Muscle of leg (tissue), 11 donors: Measurements from ENCODE around the gene TRMU. TPM values are rescaled to one million over a fixed set of nuclear protein-coding genes. Genes with fewer than 3 reads are reported as not detected.
A peak's percentile ranks its signal among the peaks of the same experiment; 100 is the strongest.

Experiments
- DNase-seq: peaks from one replicate; pipeline ENCODE4 v3.0.0; 2013
- H3K27ac ChIP-seq: one replicate; pipeline ENCODE4 v1.5.1; 2013; ENCODE audit warnings: mild to moderate bottlenecking, low read length, control low read depth
- H3K27me3 ChIP-seq: one replicate; pipeline ENCODE4 v1.6.1; 2013; ENCODE audit warnings: low read length; ENCODE audit not compliant: control insufficient read depth, insufficient read depth
- H3K36me3 ChIP-seq: one replicate; pipeline ENCODE4 v1.6.1; 2013; ENCODE audit warnings: low read length; ENCODE audit not compliant: control insufficient read depth, insufficient read depth
- H3K4me1 ChIP-seq: one replicate; pipeline ENCODE4 v1.6.1; 2013; ENCODE audit warnings: low read length; ENCODE audit not compliant: control insufficient read depth, insufficient read depth
- H3K4me3 ChIP-seq: one replicate; pipeline ENCODE4 v1.5.1; 2013; ENCODE audit warnings: low read length, control low read depth
- H3K9me3 ChIP-seq: replicated peaks from 2 replicates; pipeline ENCODE4 v1.6.1; 2013; ENCODE audit warnings: low read depth, low read length; ENCODE audit not compliant: control insufficient read depth
- WGBS: methylation state at CpG from one replicate; pipeline ENCODE4 v1.1.5; 2013; ENCODE audit warnings: missing lambda C conversion rate; ENCODE audit not compliant: insufficient coverage; 5-methylcytosine and 5-hydroxymethylcytosine counted together
- polyA plus RNA-seq, 8 donors: library from polyadenylated mRNA; unstranded; fragments of 120-200 nt; gene quantifications; one replicate each; pipeline versions ENCODE4 v1.2.1 to v1.2.3, GENCODE V29; 2013; ENCODE audit warnings: inconsistent platforms in 1 of 8, low replicate concordance in 1 of 8; ENCODE audit not compliant: insufficient read length in 8 of 8, insufficient read depth in 1 of 8
- total RNA-seq: library from RNA; stranded (reverse); fragments of 120-200 nt; gene quantifications from one replicate; pipeline ENCODE4 v1.2.4, GENCODE V29; 2013

Gene TRMU
- total and polyA plus RNA-seq, 9 donors = 28.2 to 37.7 (median 30.1) TPM

DNA sequence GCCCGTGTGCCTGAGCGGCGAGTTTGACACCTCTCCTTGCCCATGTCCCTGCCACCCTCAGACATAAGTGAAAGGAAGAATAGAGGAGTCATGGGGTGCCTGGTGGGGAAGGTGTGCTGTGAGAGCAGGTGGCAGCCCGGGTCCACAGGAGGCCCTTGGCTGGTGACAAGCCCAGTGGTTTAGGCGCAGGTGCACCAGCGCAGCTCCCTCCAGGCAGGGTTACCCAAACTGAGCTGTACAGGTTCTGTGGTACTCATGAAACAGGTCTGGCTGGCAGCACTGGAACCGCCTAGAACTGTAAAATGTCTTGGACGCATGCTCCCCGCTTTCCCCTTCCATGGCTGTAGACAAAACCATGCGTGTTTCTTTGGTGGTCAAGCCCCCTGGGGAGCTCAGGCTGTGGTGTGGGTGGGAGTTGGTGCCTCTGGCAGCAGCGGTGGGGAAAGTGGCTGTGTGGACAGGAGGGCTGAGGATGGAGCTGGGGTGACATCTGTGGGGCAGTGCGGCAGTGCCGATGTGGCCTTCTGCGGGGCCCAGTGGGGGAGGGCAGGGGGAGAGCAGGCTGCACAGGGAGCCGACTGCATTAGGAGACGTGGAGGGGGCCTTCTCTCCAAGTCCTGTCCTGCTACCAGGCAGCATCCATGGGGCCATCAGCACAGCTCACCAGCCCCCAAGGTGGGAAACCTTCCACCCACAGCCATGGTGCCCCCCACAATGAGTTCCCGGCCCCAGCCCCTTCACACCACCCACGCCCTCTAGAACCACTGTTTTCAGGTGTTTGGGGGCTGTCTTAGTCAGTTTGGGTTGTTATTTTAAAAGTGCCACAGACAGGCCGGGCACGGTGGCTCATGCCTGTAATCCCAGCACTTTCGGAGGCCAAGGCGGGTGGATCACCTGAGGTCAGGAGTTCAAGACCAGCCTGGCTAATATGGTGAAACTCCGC, 44.4 kb upstream of the TRMU start:
- Histone ChIP-seq H3K27me3 (no peaks in the 10 kb centered on the region), H3K27ac (no peak overlapping the region), H3K4me1 (peaks cover 17% of the 10 kb centered on the region), H3K36me3 (peaks cover 64% of the 10 kb centered on the region), H3K4me3 (no peak overlapping the region), H3K9me3 (no peaks in the 10 kb centered on the region)
- DNase-seq = no peak
- 95% methylated on average over 12 of the region's 23 CpGs for WGBS

DNA sequence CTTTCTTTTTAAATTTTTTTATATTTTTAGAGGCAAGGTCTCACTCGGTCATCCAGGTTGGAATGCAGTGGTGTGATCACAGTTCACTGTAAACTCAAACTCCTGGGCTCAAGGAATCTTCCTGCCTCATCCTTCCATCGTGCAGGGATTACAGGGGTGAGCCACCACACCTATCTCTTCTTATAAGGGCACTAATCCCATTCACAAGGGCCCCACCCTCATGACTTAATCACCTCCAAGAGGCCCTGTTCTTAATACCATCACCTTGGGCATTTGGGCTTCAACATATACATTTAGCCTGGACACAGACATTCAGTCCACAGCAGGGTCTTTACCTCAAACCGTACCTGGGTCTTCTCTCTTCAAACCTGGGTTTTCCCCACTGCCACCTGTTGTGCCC, 43.3 kb upstream of the TRMU start:
- H3K27me3 ChIP-seq = no peaks in the 10 kb centered on the region
- H3K4me3 ChIP-seq = no peak overlapping the region
- no peak overlapping the region for H3K27ac ChIP-seq
- H3K4me1 ChIP-seq = peaks cover 21% of the 10 kb centered on the region
- H3K36me3 ChIP-seq = peaks cover 54% of the 10 kb centered on the region
- no peak for DNase-seq
- no peaks in the 10 kb centered on the region for H3K9me3 ChIP-seq
- 93% methylated on average over 3 of the region's 3 CpGs for WGBS

DNA sequence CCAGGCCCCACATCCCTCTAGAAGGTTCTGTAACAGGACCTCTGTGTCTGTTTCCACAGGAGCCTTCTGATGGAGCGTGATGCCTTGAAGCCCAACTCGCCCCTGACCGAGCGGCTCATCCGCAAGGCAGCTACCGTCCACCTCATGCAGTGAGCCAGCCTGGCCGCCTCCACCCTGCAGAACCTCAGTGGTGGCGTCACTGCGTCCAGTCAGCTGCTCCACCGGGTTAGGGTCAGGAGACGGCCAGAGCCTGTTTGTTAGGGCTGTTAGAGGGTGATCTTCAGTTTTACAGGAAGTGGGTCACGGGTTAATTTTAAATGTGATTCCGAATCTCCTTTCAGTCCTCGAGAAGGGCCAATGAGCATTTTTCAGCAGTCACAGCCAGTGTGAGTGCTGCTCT, 42.8 kb upstream of the TRMU start:
- H3K4me1 ChIP-seq = peaks cover 21% of the 10 kb centered on the region
- H3K36me3 ChIP-seq = peaks cover 48% of the 10 kb centered on the region
- H3K27me3 ChIP-seq = no peaks in the 10 kb centered on the region
- WGBS = 91% methylated on average over 14 of the region's 14 CpGs
- H3K27ac ChIP-seq = peak overlapping the region; percentile 59
- no peaks in the 10 kb centered on the region for H3K9me3 ChIP-seq
- no peak overlapping the region for H3K4me3 ChIP-seq
- peak; percentile 48 for DNase-seq

DNA sequence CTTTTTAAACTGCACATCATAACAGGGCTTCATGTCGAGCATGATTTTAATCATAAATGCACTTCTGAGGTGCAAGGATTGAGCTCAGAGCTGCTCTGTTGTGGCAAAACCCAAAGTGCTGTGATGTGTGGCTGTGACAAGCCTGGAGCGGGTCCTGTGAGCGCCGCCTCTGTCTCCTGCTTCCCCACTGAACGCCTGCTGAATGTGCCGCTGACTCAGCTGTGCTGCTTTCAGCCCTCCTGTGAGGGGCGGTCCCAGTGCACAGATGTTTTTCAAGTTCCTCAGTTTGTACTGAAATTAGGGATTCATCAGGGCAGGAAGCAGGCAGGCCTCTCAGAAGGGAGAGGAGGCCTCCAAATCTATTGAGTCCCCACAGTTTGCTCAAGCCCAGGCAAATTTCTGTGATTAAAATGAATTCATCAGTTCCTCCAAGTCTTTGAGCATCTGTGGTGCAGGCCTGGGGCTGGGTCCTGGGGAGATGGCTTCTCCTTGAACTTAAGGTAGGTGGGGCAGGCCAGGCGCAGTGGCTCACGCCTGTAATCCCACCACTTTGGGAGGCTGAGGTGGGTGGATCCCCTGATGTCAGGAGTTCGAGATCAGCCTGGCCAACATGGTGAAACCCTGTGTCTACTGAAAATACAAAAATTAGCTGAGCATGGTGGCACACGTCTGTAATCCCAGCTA, 41.8 kb upstream of the TRMU start:
- 43% methylated on average over 11 of the region's 11 CpGs for WGBS
- no peak overlapping the region for H3K4me3 ChIP-seq
- H3K9me3 ChIP-seq = no peaks in the 10 kb centered on the region
- H3K27ac ChIP-seq = peak overlapping the region; percentile 59
- H3K4me1 ChIP-seq = peaks cover 22% of the 10 kb centered on the region
- DNase-seq = peak; percentile 92
- H3K27me3 ChIP-seq = no peaks in the 10 kb centered on the region
- H3K36me3 ChIP-seq = peaks cover 43% of the 10 kb centered on the region

DNA sequence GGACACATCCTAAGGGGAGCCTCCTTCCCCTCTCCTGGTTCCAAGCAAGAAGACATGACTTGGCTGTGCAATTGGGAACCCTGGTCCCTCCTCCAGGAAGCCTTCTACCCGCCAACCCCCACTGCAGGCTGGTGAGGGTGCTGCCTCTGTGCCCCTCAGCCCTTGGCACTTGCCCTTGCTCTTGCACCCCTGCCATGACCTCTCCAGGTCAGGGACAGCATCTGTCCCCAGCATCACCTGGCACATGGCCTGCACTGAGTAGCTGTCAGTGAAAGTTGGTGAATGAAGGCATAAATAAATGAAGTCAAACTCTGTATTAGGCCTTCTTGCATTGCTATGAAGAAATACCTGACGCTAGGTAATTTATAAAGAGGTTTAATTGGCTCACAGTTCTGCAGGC, 40.7 kb upstream of the TRMU start:
- Histone ChIP-seq H3K4me1 (peaks cover 22% of the 10 kb centered on the region), H3K9me3 (no peaks in the 10 kb centered on the region), H3K27ac (peak overlapping the region; percentile 7), H3K4me3 (no peak overlapping the region), H3K27me3 (no peaks in the 10 kb centered on the region), H3K36me3 (peaks cover 43% of the 10 kb centered on the region)
- 89% methylated on average over 2 of the region's 2 CpGs for WGBS
- DNase-seq = no peak

DNA sequence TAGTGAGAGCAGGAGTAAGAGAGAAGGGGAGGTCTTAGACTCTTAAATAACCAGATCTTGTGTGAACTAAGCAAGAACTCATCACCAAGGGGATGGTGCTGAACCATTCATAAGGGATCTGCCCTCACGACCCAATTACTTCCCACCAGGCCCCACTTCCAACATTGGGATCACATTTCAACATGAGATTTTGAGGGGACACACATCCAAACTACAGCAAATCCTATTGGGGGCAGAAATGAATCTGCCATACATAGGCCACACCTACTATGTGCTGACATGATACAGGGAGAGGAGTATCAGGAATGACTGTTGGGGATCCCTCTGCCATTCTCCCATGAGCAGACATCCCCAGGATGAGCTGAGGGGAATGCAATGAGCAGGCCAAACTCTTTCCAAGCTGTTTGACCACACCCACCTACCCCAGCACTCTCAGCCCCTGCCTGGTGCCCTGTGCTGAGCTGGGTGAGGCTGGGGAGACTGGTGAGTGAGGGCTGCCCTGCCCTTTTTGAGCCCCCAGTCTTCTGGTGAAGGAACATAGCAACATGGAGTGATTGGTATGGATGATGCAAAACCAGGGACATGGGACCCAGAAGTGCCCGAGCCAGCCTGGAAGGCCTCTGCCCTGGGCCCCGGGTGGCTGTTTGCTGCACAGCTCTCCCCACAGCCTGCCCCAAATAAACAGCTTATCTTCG, 40.1 kb upstream of the TRMU start:
- peak overlapping the region; percentile 92 for H3K27ac ChIP-seq
- H3K4me3 ChIP-seq = no peak overlapping the region
- no peaks in the 10 kb centered on the region for H3K27me3 ChIP-seq
- 58% methylated on average over 2 of the region's 4 CpGs for WGBS
- DNase-seq = no peak
- H3K36me3 ChIP-seq = peaks cover 42% of the 10 kb centered on the region
- H3K9me3 ChIP-seq = no peaks in the 10 kb centered on the region
- H3K4me1 ChIP-seq = peaks cover 22% of the 10 kb centered on the region

DNA sequence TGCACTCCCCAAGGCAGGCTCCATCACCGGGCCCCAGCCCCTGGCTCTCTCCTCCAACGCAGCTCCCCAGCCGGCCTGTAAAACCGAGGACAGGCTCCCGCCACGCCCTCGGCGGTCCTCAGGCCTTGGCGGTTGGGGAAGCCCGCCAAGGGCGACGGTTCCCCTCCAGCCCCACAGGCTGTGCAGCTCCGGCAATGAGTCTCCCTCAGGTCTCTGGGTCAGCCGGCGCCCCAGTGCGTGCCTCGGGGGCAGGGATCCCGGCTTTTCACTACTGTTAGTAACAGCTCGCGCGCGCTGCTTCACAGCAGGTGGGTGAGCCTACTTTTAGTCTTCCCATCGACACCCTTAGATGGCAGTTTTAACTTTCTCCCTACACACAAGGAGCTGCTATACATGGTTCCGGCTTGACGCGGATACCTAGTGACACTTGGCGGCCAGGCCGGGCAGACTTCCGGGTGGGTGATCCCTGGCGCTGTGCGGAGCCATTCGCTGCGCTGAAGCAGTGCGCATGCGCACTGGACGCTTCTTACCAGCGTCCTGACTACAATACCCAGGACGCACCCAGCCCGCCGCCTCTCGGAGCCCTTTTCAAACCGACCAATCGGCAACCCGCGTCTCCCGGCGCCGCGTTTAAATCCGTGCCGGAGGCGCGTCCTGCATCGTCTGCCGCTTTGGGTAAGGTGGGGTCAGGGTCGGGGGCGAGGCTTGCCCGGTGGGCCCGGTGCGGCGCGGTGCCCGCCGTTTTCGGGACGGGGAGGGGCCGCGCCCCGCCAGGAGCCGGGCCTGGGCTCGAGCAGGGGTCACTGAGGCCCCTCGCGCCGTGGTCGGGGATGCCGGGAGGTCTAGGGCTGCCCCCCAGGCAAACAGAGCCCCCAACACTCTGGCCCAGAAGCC, 39.0 kb upstream of the TRMU start, which contains the start of gene GTSE1:
Gene GTSE1 (plus strand): TSS at position 614 of the 894 bp plus-strand sequence. CDS start 531 bp downstream, outside the sequence.
- under 1% methylated on average over 76 of the region's 76 CpGs for WGBS

DNA sequence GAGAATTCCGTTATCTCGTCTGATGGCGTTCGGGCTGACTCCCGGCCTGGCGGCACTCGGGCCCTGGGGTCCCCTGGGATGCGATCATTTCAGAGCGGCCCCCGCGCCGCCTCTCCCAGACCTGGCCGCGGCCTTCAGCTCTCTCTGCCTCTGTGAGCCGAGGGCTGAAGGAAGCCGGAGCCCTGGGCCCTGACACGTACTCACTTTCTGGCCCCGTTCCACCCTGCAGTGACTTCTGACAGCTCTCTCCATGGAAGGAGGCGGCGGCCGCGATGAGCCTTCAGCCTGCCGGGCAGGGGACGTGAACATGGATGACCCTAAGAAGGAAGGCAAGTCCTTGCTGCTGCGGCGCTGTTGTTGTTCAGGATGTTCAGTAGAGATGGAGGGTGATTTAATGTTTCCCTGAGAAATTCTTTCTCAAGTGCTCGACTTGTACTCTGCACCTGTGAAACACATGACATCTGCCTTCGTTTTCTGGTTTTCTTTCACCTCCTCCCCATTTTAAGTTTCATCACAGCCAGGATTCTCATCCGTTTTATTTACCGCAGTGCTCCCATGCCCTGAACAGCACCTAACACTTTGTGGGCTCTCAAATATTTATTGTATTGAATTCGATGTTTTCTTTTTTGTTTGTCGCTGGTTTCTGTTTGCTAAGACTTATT, 38.2 kb upstream of the TRMU start:
- no peak overlapping the region for H3K27ac ChIP-seq
- peak overlapping the region; percentile 60 for H3K4me3 ChIP-seq
- H3K9me3 ChIP-seq = no peaks in the 10 kb centered on the region
- peaks cover 36% of the 10 kb centered on the region for H3K36me3 ChIP-seq
- H3K27me3 ChIP-seq = no peaks in the 10 kb centered on the region
- WGBS = 0% methylated on average over 28 of the region's 32 CpGs
- H3K4me1 ChIP-seq = peaks cover 22% of the 10 kb centered on the region
- DNase-seq = peak; percentile 55

More for the DNA sequence above, 39.0 kb upstream of the TRMU start, which contains the start of gene GTSE1:
- peak; percentile 99 for DNase-seq
- Histone ChIP-seq H3K27ac (peak within 1 kb of the TSS; percentile 92), H3K27me3 (no peaks in the 10 kb centered on the region), H3K9me3 (no peaks in the 10 kb centered on the region), H3K36me3 (peaks cover 40% of the 10 kb centered on the region), H3K4me3 (peak within 1 kb of the TSS; percentile 60), H3K4me1 (peaks cover 22% of the 10 kb centered on the region)

DNA sequence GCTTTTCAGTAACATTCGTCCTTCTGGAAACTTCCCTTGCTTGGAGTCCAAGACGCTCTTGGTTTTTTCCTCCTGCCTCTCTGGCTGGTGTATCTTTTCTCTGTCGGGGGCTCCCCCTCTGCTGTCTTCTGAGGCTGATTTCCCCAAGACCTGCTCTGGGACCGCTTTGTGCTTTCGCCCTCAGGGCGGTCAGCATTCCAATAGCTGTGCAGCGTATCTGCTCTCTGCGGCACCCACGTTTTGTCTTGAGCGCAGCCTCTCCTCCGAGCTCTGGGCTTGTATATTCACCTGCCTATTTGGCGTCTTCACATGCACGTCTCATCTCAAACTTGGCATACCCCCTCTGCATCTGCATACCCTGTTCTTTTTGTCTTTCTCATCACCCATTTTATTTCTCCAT, 36.4 kb upstream of the TRMU start:
- Histone ChIP-seq H3K36me3 (peaks cover 23% of the 10 kb centered on the region), H3K4me3 (no peak overlapping the region), H3K4me1 (peaks cover 18% of the 10 kb centered on the region), H3K27ac (no peak overlapping the region), H3K9me3 (no peaks in the 10 kb centered on the region), H3K27me3 (no peaks in the 10 kb centered on the region)
- 88% methylated on average over 13 of the region's 13 CpGs for WGBS
- DNase-seq = no peak
